ENCODE results near the gene TASOR2. TPM values are rescaled to one million over a fixed set of nuclear protein-coding genes. Genes with fewer than 3 reads are reported as not detected.

The TASOR2 gene
- total RNA-seq, 1 donor from 2014 or later = 87.2 TPM

- no peak for FAIRE-seq
- H3K4me3 Mint-ChIP-seq (ENCODE audit: unreplicated experiment) = no peak overlapping the region
- H3K27ac Mint-ChIP-seq (ENCODE audit: unreplicated experiment) = no peak overlapping the region
These were observed 13.4 kb downstream of the TASOR2 start for GRCh38 chr10:5698062-5698461.

GRCh38 chr10:5708356-5708755 is 23.7 kb downstream of the TASOR2 start:
- no peak overlapping the region for H3K27ac Mint-ChIP-seq (ENCODE audit: unreplicated experiment)

More at GRCh38 chr10:5698062-5698461, 13.4 kb downstream of the TASOR2 start:
- Mint-ChIP-seq H3K9me3 (ENCODE audit: unreplicated experiment) (no peaks in the 10 kb centered on the region), H3K27me3 (ENCODE audit: low read depth, unreplicated experiment) (no peaks in the 10 kb centered on the region), H3K36me3 (ENCODE audit: low read depth, unreplicated experiment) (no peaks in the 10 kb centered on the region), H3K4me1 (ENCODE audit: low read depth, unreplicated experiment) (peaks cover 18% of the 10 kb centered on the region)
- Histone ChIP-seq H2AFZ (ENCODE audit: low read depth, low read length) (no peak overlapping the region), H3K4me2 (ENCODE audit: low read length) (no peak overlapping the region), H3K9me3 (ENCODE audit: insufficient read depth, low read depth, low read length) (no peaks in the 10 kb centered on the region), H3K27me3 (ENCODE audit: insufficient read depth, low read length) (no peaks in the 10 kb centered on the region), H3K79me2 (ENCODE audit: insufficient read depth, low read length) (peaks cover 100% of the 10 kb centered on the region), H3K36me3 (ENCODE audit: insufficient read depth, low read length) (no peaks in the 10 kb centered on the region), H3K4me1 (ENCODE audit: insufficient read depth, low read length) (peaks cover 2% of the 10 kb centered on the region), H3K27ac (ENCODE audit: low read depth, low read length) (no peak overlapping the region), H3K4me3 (ENCODE audit: insufficient read depth, low read depth, low read length) (no peak overlapping the region), H3K9ac (ENCODE audit: low read length) (no peak overlapping the region), H4K20me1 (ENCODE audit: insufficient read depth, low read length) (peaks cover 92% of the 10 kb centered on the region)
- DNase-seq (ENCODE audit: low read depth) = no peak
- no peak for TF ChIP-seq EZH2 (IDR thresholded peaks at IDR 0.05; ENCODE audit: insufficient read depth, low read length)
- no peak for TF ChIP-seq CTCF (IDR thresholded peaks at IDR 0.05; ENCODE audit: insufficient read depth, low read depth, low read length)

More at GRCh38 chr10:5708356-5708755, 23.7 kb downstream of the TASOR2 start:
- TF ChIP-seq EZH2 (IDR thresholded peaks at IDR 0.05; ENCODE audit: insufficient read depth, low read length) (no peak), CTCF (IDR thresholded peaks at IDR 0.05; ENCODE audit: insufficient read depth, low read depth, low read length) (no peak)
- Mint-ChIP-seq H3K36me3 (ENCODE audit: low read depth, unreplicated experiment) (peaks cover 3% of the 10 kb centered on the region), H3K4me3 (ENCODE audit: unreplicated experiment) (no peak overlapping the region), H3K9me3 (ENCODE audit: unreplicated experiment) (no peaks in the 10 kb centered on the region), H3K27me3 (ENCODE audit: low read depth, unreplicated experiment) (no peaks in the 10 kb centered on the region), H3K4me1 (ENCODE audit: low read depth, unreplicated experiment) (peaks cover 13% of the 10 kb centered on the region)
- Histone ChIP-seq H2AFZ (ENCODE audit: low read depth, low read length) (no peak overlapping the region), H3K9me3 (ENCODE audit: insufficient read depth, low read depth, low read length) (no peaks in the 10 kb centered on the region), H3K4me3 (ENCODE audit: insufficient read depth, low read depth, low read length) (no peak overlapping the region), H3K4me1 (ENCODE audit: insufficient read depth, low read length) (no peaks in the 10 kb centered on the region), H3K27me3 (ENCODE audit: insufficient read depth, low read length) (no peaks in the 10 kb centered on the region), H3K9ac (ENCODE audit: low read length) (no peak overlapping the region), H3K36me3 (ENCODE audit: insufficient read depth, low read length) (no peaks in the 10 kb centered on the region), H4K20me1 (ENCODE audit: insufficient read depth, low read length) (peaks cover 57% of the 10 kb centered on the region), H3K4me2 (ENCODE audit: low read length) (no peak overlapping the region), H3K79me2 (ENCODE audit: insufficient read depth, low read length) (peaks cover 96% of the 10 kb centered on the region), H3K27ac (ENCODE audit: low read depth, low read length) (no peak overlapping the region)
- DNase-seq (ENCODE audit: low read depth) (no peak), FAIRE-seq (no peak)

Data from astrocyte (in vitro differentiated cells and primary cell).